GM19467 (cell line): Measurements from ENCODE around the gene CUBN.

Experiments
- ATAC-seq: cut with Tn5 transposase; IDR thresholded peaks from one replicate; pipeline ENCODE4 v1.9.1; 2021; ENCODE audit warnings: mild to moderate bottlenecking, moderate library complexity; ENCODE audit not compliant: unreplicated experiment

Gene CUBN

GRCh38 chr10:16960551-16960950 lies 169.1 kb downstream of the CUBN start:
- no peak for ATAC-seq

- ATAC-seq = no peak
Observed at GRCh38 chr10:16957038-16957437, 172.6 kb downstream of the CUBN start.

GRCh38 chr10:16954280-16955030 lies 175.2 kb downstream of the CUBN start:
- no peak for ATAC-seq

GRCh38 chr10:16953270-16953669 lies 176.3 kb downstream of the CUBN start:
- ATAC-seq = no peak

- no peak for ATAC-seq
Observed at GRCh38 chr10:16952610-16953009, 177.0 kb downstream of the CUBN start.

- no peak for ATAC-seq
Observed at GRCh38 chr10:16952080-16952479, 177.5 kb downstream of the CUBN start.

GRCh38 chr10:16950656-16951601 lies 178.7 kb downstream of the CUBN start:
- no peak for ATAC-seq

GRCh38 chr10:16949816-16950215 lies 179.8 kb downstream of the CUBN start:
- no peak for ATAC-seq

GRCh38 chr10:16948361-16948760 lies 181.2 kb downstream of the CUBN start:
- no peak for ATAC-seq

- no peak for ATAC-seq
Observed at GRCh38 chr10:16947069-16947468, 182.5 kb downstream of the CUBN start.

- no peak for ATAC-seq
Observed at GRCh38 chr10:16945593-16945992, 184.0 kb downstream of the CUBN start.

GRCh38 chr10:16944986-16945385 lies 184.6 kb downstream of the CUBN start:
- no peak for ATAC-seq

- ATAC-seq = no peak
Observed at GRCh38 chr10:16944402-16944801, 185.2 kb downstream of the CUBN start.

GRCh38 chr10:16943295-16944285 lies 186.0 kb downstream of the CUBN start:
- ATAC-seq = no peak

GRCh38 chr10:16942381-16943078 lies 187.1 kb downstream of the CUBN start:
- ATAC-seq = no peak

- ATAC-seq = no peak
Observed at GRCh38 chr10:16941870-16942269, 187.7 kb downstream of the CUBN start.

- ATAC-seq = no peak
Observed at GRCh38 chr10:16941067-16941466, 188.5 kb downstream of the CUBN start.

GRCh38 chr10:16938952-16939351 lies 190.7 kb downstream of the CUBN start:
- no peak for ATAC-seq

GRCh38 chr10:16934461-16934860 lies 195.2 kb downstream of the CUBN start:
- ATAC-seq = no peak

GRCh38 chr10:16933783-16934182 lies 195.8 kb downstream of the CUBN start:
- ATAC-seq = no peak
